ENCODE results near the gene EPM2A. TPM values are rescaled to one million over a fixed set of nuclear protein-coding genes. Genes with fewer than 3 reads are reported as not detected.

Gene EPM2A
- total RNA-seq, 1 experiment from 2014 or later: 11.8 TPM

DNA sequence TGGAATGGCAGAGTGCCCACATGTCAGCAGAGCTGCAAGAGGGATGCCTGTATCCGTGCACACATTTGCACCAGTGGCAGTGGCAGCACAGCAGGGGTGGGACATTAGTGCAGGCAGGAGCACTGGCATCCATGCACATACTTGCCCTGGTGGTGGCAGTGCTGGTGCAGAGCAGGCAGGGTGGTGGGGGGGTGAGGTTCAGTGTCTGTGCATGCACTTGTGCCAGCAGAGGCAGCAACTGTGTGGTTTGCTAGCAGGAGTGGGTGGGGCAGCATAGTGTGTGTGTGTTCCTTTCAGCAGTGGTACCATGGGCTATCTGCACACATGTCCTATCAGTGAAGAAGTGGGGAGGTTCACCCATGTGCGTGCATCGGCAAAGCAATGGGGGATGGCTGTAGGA lies 151.6 kb downstream of the EPM2A start:
- no peaks in the 10 kb centered on the region for H3K4me1 ChIP-seq (ENCODE audit: insufficient read depth, low read length, poor library complexity, severe bottlenecking)
- no peak for DNase-seq (ENCODE audit: low spot score)
- H3K9me3 ChIP-seq (ENCODE audit: low read depth, low read length, poor library complexity, severe bottlenecking): no peaks in the 10 kb centered on the region
- TF ChIP-seq EZH2 (IDR thresholded peaks at IDR 0.05; ENCODE audit: borderline replicate concordance, low read depth, low read length, poor library complexity, severe bottlenecking): no peak
- TF ChIP-seq, protein P1, sequence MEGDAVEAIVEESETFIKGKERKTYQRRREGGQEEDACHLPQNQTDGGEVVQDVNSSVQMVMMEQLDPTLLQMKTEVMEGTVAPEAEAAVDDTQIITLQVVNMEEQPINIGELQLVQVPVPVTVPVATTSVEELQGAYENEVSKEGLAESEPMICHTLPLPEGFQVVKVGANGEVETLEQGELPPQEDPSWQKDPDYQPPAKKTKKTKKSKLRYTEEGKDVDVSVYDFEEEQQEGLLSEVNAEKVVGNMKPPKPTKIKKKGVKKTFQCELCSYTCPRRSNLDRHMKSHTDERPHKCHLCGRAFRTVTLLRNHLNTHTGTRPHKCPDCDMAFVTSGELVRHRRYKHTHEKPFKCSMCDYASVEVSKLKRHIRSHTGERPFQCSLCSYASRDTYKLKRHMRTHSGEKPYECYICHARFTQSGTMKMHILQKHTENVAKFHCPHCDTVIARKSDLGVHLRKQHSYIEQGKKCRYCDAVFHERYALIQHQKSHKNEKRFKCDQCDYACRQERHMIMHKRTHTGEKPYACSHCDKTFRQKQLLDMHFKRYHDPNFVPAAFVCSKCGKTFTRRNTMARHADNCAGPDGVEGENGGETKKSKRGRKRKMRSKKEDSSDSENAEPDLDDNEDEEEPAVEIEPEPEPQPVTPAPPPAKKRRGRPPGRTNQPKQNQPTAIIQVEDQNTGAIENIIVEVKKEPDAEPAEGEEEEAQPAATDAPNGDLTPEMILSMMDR (conservative IDR thresholded peaks at IDR 0.05; ENCODE audit: low read depth, low read length): no peak
- CTCF ChIA-PET: no interaction called here
- H3K4me3 ChIP-seq (ENCODE audit: low read depth, low read length, poor library complexity, severe bottlenecking): no peak overlapping the region
- no peaks in the 10 kb centered on the region for H3K27me3 ChIP-seq (replicated peaks; ENCODE audit: insufficient read depth, low read depth, low read length, poor library complexity)
- POLR2A ChIA-PET (ENCODE audit: low non-redundant PET): no interaction called here
- intact Hi-C loops (cut with micrococcal nuclease; ENCODE audit: unreplicated experiment): no loop called here
- no peaks in the 10 kb centered on the region for H3K36me3 ChIP-seq (ENCODE audit: insufficient read depth, low read length, poor library complexity, severe bottlenecking)
- H3K27ac ChIP-seq (ENCODE audit: low read depth, low read length, poor library complexity, severe bottlenecking): no peak overlapping the region
- BruUV-seq (replicated peaks): no TSS peak

Other genes starting within 250 kb of the EPM2A start
- 10.9 and 12.2 TPM in 2 replicates for gene FBXO30, start 79.3 kb upstream of the EPM2A start, total RNA-seq (2021)
- 21.3 and 21.4 TPM in 2 replicates for gene SHPRH, start 228.8 kb upstream of the EPM2A start, total RNA-seq (2021)